ENCODE results near the gene RBM34.
"Not testable (repeated sequence)": the region's sequence is repeated elsewhere in the genome, so short reads cannot be mapped to it uniquely, and the experiment has no call there.

The RBM34 gene

DNA sequence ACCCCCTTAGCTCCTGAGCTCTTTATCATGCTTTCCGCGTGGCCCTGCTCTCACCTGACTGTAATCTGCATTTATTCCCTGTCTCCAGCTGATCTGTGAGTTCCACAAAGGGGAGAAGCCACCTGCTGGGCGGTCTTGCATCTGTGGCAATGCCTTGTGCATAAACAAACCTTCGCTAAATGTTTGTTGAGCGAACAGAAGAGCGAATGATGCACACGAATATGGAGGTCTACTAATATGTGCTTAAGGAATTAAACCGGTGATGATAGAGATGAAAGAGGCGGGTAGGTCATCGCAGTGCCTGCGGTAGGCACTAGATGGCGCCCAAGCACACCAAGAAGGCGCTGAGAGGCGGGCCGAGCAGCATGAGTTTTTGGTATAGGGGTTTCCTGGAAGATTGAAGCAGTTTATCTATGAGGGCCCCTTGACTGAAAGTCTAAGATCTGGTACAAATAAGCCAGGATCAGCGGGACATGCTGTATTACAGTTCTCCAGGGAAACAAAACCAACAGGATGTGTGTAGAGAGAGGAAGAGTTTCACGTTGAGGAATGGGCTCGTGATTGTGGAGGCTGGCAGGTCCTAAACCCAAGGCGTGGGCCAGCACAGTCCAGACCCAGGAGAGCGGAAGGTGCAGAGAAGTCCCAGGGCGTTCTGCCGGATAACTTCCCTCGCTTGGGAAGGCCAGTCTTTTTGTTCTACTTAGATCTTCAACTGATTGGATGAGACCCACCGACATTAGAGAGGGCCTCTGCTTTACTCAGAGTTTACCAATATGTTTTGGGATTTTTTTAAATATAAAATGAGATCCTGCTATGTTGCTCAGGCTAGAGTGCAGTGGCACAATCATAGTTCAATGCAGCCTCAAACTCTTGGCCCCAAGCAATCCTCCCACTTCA, 67.1 kb downstream of the RBM34 start:
- in situ Hi-C loops (cut with HindIII; ENCODE audit: low sequenced_read_pairs) = loop anchor here (25.0 kb wide), 1 partner anchor 357 kb away; no protein-coding TSS in a partner anchor
- DNase-seq (ENCODE audit: low read depth, low spot score) = peak; percentile 72
- peak; percentile 98 for TF ChIP-seq CTCF (IDR thresholded peaks at IDR 0.05; ENCODE audit: low read depth, low read length)

DNA sequence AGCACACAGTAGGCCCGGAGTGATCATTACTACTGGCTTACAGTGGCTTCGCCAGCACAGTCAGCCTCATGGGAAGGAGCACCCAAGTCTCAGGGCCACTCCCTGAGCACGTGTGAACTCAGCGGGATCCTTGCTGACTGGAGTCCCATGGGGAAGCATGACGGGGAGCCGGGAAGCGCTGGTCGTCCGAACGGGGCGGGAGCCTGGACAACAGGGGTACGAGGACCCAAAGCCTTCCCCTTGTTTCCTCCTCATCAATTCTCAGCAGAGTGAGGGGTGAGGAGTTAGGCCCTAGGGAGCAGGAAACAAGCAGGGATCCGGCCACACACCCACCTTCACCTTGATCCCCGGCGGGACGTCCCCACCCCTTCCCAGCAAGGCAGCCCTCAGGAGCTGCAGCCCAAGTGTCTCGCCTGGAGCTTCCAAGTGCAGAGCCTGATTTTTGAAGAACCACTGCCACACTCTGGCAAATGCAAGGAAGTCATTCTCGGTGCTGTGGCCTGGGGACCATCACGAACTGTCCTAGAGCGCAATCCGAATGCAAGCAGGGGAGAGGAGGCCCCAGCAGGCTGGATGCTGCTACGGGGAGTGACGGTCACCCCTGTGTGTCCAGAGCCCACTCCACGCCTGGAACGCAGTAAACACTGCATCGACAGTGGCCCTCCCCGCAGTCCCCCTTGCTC, 67.9 kb downstream of the RBM34 start:
- in situ Hi-C loops (cut with HindIII; ENCODE audit: low sequenced_read_pairs) = loop anchor here (25.0 kb wide), 1 partner anchor 356 kb away; no protein-coding TSS in a partner anchor
- peak; percentile 71 for DNase-seq (ENCODE audit: low read depth, low spot score)
- peak; percentile 52 for TF ChIP-seq CTCF (IDR thresholded peaks at IDR 0.05; ENCODE audit: low read depth, low read length)
- H3K4me3 ChIP-seq (ENCODE audit: low read depth, low read length) = peak overlapping the region; percentile 7

More for the DNA sequence above, 67.1 kb downstream of the RBM34 start:
- H3K4me3 ChIP-seq (ENCODE audit: low read depth, low read length) = peak overlapping the region; percentile 7

DNA sequence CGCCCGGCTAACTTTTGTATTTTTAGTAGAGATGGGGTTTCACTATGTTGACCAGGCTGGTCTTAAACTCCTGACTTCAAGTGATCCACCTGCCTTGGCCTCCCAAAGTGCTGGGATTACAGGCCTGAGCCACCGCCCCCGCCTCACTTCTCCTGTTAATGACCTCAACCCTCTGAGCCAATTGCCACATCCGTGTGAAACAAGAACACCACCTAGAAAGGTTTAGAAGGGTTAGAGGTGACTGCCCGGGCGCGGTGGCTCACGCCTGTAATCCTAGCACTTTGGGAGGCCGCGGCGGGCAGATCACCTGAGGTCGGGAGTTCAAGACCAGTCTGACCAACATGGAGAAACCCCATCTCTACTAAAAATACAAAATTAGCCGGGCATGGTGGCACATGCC, 68.6 kb downstream of the RBM34 start:
- H3K4me3 ChIP-seq (ENCODE audit: low read depth, low read length); DNase-seq (ENCODE audit: low read depth, low spot score): not testable (repeated sequence)
- in situ Hi-C loops (cut with HindIII; ENCODE audit: low sequenced_read_pairs) = loop anchor here (25.0 kb wide), 1 partner anchor 355 kb away; no protein-coding TSS in a partner anchor

DNA sequence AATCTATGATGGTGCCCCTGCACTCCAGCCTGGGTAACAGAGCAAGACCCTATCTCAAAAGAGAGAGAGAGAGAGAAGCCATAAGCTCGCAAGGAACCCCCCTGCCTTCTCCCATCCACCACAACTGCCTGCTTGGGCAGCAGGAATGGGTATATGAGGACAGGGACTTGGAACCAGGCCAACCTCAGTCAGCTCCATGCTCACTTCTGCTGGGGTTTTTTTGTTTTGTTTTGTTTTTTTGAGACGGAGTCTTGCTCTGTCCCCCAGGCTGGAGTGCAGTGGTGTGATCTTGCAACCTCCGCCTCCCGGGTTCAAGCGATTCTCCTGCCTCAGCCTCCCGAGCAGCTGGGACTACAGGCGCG, 69.0 kb downstream of the RBM34 start:
- not testable (repeated sequence) for H3K4me3 ChIP-seq (ENCODE audit: low read depth, low read length); DNase-seq (ENCODE audit: low read depth, low spot score)
- in situ Hi-C loops (cut with HindIII; ENCODE audit: low sequenced_read_pairs) = loop anchor here (25.0 kb wide), 1 partner anchor 355 kb away; no protein-coding TSS in a partner anchor

DNA sequence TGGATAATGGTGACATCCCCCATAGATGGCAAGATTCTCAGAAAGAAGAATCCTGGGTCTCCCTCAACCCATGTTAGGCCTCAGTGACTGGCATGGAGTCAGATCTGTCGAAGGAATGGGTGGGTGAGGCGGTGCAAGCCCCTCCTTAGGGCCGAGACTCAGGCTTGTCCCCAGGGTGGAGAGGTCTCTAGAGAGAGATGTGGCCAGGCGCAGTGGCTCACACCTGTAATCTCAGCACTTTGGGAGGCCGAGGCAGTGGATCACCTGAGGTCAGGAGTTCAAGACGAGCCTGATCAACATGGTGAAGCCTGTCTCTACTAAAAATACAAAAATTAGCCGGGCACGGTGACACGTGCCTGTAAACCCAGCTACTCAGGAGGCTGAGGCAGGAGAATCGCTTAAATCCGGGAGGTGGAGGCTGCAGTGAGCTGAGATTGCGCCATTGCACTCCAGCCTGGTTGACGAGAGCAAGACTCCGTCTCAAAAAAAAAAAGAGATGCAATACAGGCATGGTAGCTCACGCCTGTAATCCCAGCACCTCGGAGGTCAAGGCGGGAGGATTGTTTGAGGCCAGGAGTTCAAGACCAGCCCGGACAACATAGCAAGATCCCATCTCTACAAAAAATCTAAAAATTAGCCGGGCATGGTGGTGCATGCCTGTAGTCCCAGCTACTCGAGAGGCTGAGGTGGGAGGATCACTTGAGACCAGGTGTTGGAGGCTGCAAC, 69.6 kb downstream of the RBM34 start:
- in situ Hi-C loops (cut with HindIII; ENCODE audit: low sequenced_read_pairs) = loop anchor here (25.0 kb wide), 1 partner anchor 354 kb away; no protein-coding TSS in a partner anchor
- not testable (repeated sequence) for DNase-seq (ENCODE audit: low read depth, low spot score); H3K4me3 ChIP-seq (ENCODE audit: low read depth, low read length)

DNA sequence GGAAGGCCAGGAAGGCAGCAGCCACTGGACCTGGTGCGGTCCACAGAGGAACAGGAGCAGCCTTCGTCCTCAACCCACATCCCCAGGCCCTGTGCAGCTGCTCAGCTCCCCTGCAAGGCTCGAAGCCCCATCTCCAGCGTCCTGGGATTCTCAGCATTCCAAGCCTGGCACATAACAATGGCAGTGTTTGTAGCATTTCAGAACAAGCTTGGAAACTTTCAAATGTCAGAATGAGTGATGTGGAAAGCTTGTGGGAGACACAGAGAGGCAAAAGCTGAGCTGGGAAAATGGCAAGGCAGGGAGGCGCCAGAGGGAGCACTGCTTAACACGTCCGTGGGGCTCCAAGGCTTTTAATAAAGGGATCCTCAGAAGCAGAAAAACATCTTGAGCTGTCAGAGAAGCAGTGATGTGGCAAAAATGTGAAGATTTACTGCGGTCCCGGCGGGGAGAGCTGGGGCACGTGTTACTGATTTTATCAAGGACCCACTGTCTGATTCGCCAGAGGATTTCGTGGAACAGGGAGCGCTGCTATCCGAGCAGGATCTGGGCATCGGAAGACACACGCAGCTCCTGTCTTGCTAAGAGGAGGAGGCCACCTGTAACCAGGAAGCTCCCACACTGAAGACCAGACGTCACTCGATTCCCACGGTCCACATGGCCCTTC, 70.5 kb downstream of the RBM34 start:
- no peak for TF ChIP-seq CTCF (IDR thresholded peaks at IDR 0.05; ENCODE audit: low read depth, low read length)
- peak; percentile 54 for DNase-seq (ENCODE audit: low read depth, low spot score)
- no peak overlapping the region for H3K4me3 ChIP-seq (ENCODE audit: low read depth, low read length)
- in situ Hi-C loops (cut with HindIII; ENCODE audit: low sequenced_read_pairs) = loop anchor here (25.0 kb wide), 1 partner anchor 353 kb away; no protein-coding TSS in a partner anchor

DNA sequence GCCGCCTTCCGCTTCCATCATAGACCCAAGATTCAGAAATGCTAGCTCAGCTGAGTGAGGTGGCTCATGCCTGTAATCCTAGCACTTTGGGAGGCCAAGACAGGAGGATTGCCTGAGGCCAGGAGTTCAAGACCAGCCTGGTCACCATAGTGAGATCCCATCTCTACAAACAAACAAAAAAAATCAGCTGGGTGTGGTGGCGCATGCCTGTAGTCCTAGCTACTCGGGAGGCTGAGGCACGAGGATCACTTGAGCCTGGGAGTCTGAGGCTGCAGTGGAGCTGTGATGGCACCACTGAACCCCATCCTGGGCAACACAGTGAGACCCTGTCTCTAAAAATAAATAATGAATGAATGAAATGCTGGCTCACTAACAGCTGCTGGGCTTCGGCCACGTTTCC, 72.1 kb downstream of the RBM34 start:
- DNase-seq (ENCODE audit: low read depth, low spot score) = no peak
- no peak for TF ChIP-seq CTCF (IDR thresholded peaks at IDR 0.05; ENCODE audit: low read depth, low read length)
- no peak overlapping the region for H3K4me3 ChIP-seq (ENCODE audit: low read depth, low read length)
- in situ Hi-C loops (cut with HindIII; ENCODE audit: low sequenced_read_pairs) = loop anchor here (25.0 kb wide), 1 partner anchor 352 kb away; no protein-coding TSS in a partner anchor

Measured in astrocyte of the spinal cord (primary cell).